GM11168 (cell line): ENCODE measurements around the gene RXRB.

Source experiments
- in situ Hi-C: fragments of 300-500 bp; cut with MboI; formaldehyde crosslinking; loops from one replicate; pipeline ENCODE4 v1.12.0; 2022; ENCODE audit warnings: low sequenced_read_pairs; ENCODE audit not compliant: unreplicated experiment

RXRB gene

DNA sequence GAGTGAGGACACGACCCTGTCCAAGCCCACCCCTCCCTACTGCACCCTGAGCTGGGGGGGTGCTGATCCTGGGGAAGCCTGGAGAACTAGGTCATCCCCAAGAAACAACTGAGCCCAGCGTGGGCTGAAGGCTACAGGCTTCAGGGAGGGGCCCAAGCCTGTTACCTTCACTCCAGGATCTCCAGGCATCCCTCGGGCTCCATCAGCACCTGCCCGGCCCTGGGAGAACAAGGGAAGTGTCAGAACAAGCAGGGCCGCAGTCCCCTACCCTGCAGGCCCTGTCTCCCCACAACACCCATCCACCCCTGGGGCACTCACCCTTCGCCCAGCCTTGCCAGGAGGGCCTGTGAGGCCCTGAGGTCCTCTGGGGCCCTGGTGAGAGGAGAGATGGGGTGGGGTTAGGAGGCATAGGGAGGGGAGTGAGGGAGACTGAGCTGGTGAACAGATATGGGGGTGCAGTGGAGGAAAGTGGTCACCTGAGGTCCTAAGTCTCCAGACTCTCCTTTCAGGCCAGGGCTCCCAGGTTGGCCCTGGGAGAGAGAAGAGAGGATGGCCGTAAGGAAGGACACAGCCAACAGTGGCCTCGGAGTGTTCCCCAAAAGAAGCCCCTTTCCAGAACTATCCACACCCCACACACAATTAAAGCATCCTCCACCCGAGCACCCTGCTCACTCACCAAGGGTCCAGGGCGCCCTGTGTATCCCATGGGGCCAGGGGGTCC, 21.6 kb downstream of the RXRB start:
- in situ Hi-C loops: no loop called here

DNA sequence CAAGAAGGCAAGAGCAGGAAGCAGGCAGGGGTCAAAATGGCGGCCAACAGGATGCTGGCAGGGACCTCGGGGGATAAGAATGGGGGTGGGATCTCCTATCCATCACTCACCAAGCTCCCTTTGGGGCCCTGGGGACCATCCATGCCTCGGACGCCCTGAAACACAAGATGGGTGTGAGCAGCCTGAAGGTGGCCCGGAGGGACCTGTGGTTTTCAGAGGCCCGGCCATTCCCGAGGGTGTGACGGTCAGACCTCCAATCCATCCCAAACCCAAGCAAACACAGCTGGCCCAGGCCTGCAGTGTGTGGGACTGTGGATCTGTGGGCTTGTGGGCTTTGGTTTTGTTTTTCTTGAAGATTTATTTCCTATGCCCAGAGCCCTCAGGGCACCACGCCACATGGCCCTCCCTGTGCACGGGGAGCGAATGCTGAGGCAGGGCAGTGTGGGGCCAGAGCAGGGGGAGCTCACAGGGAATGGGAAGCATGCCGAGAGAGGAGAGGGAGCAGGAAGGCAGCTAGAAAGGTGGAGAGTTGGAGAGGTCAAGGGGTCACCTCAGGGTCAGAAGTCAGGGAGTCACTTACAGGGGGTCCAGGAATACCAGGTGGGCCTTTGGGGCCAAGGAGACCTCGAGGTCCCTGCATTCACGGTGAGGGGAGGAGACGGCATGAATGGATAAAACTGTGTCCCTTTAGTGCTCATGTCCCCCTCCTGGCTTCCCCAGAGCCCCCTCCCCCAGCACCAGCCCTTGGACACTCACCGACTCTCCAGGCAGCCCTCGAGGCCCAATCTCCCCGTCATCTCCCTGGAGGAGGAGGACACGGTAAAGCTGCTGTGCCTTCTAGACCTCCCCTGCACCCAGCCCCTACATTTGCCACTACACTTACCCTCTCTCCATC, 22.7 kb downstream of the RXRB start:
- in situ Hi-C loops: no loop called here

GRCh38 chr6:33176906-33177305, 23.6 kb downstream of the RXRB start:
- in situ Hi-C loops: no loop called here

DNA sequence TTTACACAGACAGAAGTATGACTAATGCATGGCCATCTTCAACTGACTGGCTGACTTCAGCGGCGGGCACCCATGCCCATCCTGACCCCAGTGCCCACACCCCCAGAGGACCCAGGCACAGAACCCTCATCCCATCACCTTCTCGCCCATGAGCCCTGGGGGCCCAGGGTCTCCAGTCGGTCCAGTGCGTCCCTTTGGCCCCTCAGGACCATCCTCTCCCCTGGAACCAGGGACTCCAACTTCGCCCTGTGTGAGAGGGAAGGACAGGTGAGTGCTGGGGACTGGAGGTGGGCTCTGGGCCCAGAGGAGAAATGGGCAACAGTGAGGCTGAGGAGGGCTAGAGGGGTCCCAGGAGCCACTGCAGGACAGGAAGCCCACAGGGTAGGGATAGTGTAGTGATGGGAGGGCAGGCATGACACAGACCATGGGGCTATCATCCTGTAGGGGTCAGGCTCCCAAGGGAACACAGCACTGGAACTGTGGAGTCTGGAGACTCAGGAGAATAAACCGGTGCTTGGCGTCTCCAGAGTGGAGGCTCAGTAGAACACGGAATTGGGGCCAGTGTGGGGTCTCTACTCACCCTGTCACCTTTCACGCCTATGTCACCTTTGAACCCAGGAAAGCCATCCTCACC, 24.9 kb downstream of the RXRB start:
- in situ Hi-C loops: no loop called here

DNA sequence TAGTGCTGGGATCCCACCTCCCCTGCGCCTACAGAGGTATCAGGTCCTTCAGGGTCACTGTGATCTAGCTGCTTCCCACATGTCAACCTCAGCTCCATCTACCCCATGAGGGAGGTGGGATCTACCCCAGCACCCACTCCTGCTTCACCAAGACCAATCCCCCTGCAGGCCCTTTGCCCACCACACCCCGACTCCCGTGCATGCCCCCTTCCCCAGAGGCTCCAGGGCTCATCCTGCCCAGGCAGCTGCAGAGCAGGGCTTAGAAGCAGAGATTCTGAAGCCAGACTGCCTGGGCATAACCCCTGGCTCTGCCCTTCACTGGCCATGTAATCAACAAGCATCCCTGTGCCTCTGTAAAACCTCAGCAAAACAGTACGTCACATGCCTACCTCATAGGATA, 25.7 kb downstream of the RXRB start:
- in situ Hi-C loops: no loop called here

- in situ Hi-C loops: no loop called here
These were observed 26.8 kb downstream of the RXRB start for GRCh38 chr6:33173535-33174180.

- in situ Hi-C loops: no loop called here
These were observed 27.6 kb downstream of the RXRB start for GRCh38 chr6:33172688-33173534.

DNA sequence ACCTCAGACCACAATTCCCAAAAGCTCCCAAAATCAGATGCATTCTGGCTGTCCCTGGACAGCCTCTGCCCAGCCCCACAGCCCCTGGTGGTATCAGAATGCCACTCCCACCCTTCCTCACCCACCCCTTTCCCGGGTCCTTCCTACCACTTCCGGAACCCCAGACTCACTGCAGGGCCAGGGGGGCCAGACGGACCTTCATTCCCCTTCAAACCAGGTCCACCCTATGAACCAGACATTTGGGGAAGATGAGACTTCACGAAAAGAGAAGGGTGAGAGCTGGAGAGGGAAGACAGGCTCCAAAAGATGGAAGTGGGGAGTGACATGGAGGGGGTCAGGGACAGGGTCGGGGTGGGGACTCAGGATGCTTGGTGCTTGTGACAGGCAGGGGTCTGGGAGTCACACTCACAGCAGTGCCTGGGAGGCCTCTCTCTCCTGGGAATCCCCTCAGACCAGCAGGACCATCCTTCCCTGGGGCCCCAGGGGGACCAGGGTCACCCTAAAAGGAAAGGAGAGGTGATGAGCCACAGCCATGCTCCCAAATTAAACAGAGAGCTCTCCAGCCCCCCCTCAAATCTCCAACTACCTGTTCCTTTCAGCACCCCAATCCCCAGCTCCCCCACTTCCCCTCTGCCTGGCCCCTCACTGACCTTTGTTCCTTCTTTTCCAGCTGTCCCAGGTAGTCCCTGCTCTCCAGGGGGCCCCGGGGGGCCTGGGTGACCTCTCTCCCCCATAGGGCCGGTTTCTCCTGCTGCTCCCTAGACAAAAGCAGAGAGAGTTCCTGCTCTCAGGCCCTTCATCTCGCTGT, 28.4 kb downstream of the RXRB start:
- in situ Hi-C loops: no loop called here

GRCh38 chr6:33171016-33171879, 29.2 kb downstream of the RXRB start:
- in situ Hi-C loops: no loop called here

DNA sequence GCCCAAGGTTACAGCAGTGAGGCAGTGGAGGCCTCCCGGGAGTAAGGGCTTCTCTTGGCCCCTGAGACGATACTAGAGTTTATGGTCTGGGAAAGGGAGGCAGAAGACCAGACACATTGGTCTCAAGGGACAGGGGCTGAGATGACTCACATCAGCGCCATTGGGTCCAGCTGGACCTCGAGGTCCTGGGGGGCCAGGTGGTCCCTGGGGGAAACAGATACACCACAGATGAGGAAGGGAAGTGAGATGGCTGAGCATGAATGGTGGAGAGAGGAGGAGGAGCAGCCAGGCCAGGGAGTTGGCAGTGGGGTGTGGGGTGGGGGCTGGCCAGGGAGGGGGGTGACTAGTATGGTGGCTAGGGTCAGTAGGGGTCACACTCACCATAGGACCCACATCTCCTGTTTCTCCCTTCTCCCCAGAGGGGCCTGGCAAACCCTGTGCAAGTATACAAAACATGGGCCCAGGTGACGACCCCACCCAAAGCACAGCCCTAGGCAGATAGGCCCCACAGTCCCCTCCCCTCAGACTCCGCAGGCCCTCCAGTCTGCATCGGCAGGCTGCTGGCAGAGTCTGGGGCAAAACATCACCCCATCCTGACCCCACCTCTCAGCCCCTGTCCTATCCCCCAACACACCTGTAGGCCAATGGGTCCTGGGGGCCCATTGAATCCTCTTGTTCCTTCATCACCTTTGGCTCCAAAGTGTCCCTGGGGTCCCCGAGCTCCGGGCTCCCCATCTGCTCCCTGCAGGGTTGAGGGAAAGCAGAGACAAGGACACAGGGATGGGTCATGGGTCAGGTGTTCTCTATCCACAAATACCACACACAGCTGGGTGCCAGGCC, 30.1 kb downstream of the RXRB start:
- in situ Hi-C loops: no loop called here

DNA sequence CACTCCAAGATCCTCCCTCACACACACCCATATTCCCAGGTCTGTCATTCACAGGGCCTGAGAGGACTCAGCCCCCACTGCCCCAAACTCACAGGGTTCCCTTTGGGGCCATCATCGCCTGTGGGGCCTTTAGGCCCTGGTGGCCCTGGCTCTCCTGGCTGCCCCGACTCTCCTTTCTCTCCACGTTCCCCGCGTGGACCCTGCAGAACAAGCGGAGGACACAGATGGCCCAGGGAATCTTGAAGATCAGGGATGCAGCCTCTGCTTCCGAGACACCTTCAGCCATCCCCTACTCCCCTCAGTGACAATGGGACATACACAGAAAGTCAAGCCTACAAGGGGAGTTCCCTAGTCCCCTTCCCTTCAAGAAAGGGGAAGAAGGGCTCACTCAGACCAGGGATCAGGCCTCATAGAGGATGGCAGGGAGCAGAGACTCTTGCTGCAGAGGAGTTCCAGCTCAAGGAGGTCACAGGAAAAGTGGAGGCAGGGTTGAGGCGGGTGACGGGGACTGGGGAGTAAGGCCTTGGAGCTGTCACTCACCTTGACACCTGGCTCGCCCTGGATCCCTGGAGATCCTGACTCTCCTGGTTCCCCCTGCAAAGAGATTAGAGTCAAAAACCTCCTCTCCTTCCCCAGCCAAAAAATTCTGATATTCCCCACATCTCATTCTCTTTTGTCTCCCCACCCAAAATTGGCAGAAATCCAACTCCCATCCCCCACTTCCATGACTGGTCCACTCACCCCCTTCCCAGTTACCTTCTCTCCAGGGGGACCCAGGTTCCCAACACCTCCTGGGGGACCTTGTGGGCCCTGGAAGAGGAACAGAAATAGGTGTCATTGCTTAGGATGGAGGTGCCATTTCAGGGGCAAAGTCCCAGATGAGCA, 30.9 kb downstream of the RXRB start:
- in situ Hi-C loops: loop anchor here (5.0 kb wide), 1 partner anchor 78 kb away; no protein-coding TSS in a partner anchor

- in situ Hi-C loops: loop anchor here (5.0 kb wide), 1 partner anchor 79 kb away; no protein-coding TSS in a partner anchor
These were observed 31.8 kb downstream of the RXRB start for GRCh38 chr6:33168639-33169038.

- in situ Hi-C loops: loop anchor here (5.0 kb wide), 1 partner anchor 79 kb away; no protein-coding TSS in a partner anchor
These were observed 32.2 kb downstream of the RXRB start for GRCh38 chr6:33168284-33168601.

- in situ Hi-C loops: loop anchor here (5.0 kb wide), 1 partner anchor 80 kb away; no protein-coding TSS in a partner anchor
These were observed 32.8 kb downstream of the RXRB start for GRCh38 chr6:33167374-33168283.

GRCh38 chr6:33166811-33167210, 33.7 kb downstream of the RXRB start:
- in situ Hi-C loops: loop anchor here (5.0 kb wide), 1 partner anchor 80 kb away; no protein-coding TSS in a partner anchor
